MCF 10A (cell line): Measurements from ENCODE around the gene SORBS1. TPM values are rescaled to one million over a fixed set of nuclear protein-coding genes. Genes with fewer than 3 reads are reported as not detected.

Experiments
- BruUV-seq: library from RNA; stranded (reverse); fragments of 400-500 nt; replicated peaks from 2 replicates; lab custom pipeline; 2021; lab: Mats Ljungman, UMichigan
- CTCF ChIA-PET: fragments of 300-600 bp; sonication (Branson Sonifier 250); formaldehyde crosslinking; extraction: SDS; loops from one replicate; lab custom pipeline; 2021; ENCODE audit warnings: antibody characterized with exemption, inconsistent platforms; lab: Yijun Ruan, JAX
- POLR2A ChIA-PET: fragments of 300-600, 350-650 bp; sonication (Branson Sonifier 250); formaldehyde crosslinking; extraction: SDS; loops from one replicate; lab custom pipeline; 2020; ENCODE audit warnings: antibody characterized with exemption, inconsistent platforms; lab: Yijun Ruan, JAX
- DNase-seq: peaks from one replicate; pipeline ENCODE4 v3.0.0-alpha.2; 2018; ENCODE audit not compliant: unreplicated experiment
- H3K27ac Mint-ChIP-seq: one replicate; pipeline ENCODE4 v1.8.0; 2022; ENCODE audit warnings: mild to moderate bottlenecking, low read depth, mixed read lengths; ENCODE audit not compliant: unreplicated experiment
- H3K27me3 Mint-ChIP-seq: one replicate; pipeline ENCODE4 v1.8.0; 2022; ENCODE audit warnings: mixed read lengths; ENCODE audit not compliant: insufficient read depth, unreplicated experiment
- H3K36me3 Mint-ChIP-seq: one replicate; pipeline ENCODE4 v1.8.0; 2022; ENCODE audit warnings: mild to moderate bottlenecking, moderate library complexity, mixed read lengths; ENCODE audit not compliant: insufficient read depth, unreplicated experiment
- H3K4me1 Mint-ChIP-seq: one replicate; pipeline ENCODE4 v1.8.0; 2022; ENCODE audit warnings: mixed read lengths; ENCODE audit not compliant: insufficient read depth, unreplicated experiment
- H3K4me3 Mint-ChIP-seq: one replicate; pipeline ENCODE4 v1.8.0; 2022; ENCODE audit warnings: mild to moderate bottlenecking, moderate library complexity, mixed read lengths; ENCODE audit not compliant: unreplicated experiment
- H3K9me3 Mint-ChIP-seq: one replicate; pipeline ENCODE4 v1.8.0; 2022; ENCODE audit warnings: mixed read lengths; ENCODE audit not compliant: unreplicated experiment
- CTCF ChIP-seq: fragments of 200-600 bp; IDR thresholded peaks from one replicate; pipeline ENCODE4 v1.8.0; 2022; ENCODE audit warnings: antibody characterized with exemption, mild to moderate bottlenecking; ENCODE audit not compliant: unreplicated experiment
- intact Hi-C: fragments of 100-400 bp; cut with micrococcal nuclease; formaldehyde crosslinking; loops from 2 replicates; pipeline ENCODE4 v1.14.1; 2022
- total RNA-seq: library from RNA; stranded (reverse); gene quantifications from 2 replicates; pipeline ENCODE4 v1.2.3, GENCODE V29; 2022

The SORBS1 gene
- total RNA-seq, 1 experiment from 2014 or later: 1.0 TPM

- Mint-ChIP-seq H3K4me1 (peaks cover 13% of the 10 kb centered on the region), H3K9me3 (no peaks in the 10 kb centered on the region), H3K27ac (no peak overlapping the region), H3K36me3 (no peaks in the 10 kb centered on the region), H3K4me3 (no peak overlapping the region), H3K27me3 (no peaks in the 10 kb centered on the region)
- ChIA-PET CTCF (interaction anchor here (0.6 to 1.0 kb wide), 4 partner anchors 17 to 125 kb away, joined by 3 to 6 read pairs (median 3); no protein-coding TSS in a partner anchor), POLR2A (interaction anchor here (0.6 to 1.1 kb wide), 4 partner anchors 23 to 63 kb away, joined by 3 to 7 read pairs (median 4); no protein-coding TSS in a partner anchor)
- TF ChIP-seq CTCF: no peak
- peak; percentile 76 for DNase-seq
- intact Hi-C loops: loop anchor here (1.0 kb wide), 1 partner anchor 47 kb away; the partner anchor contains the start of gene SORBS1
- BruUV-seq: no TSS peak
Measured at GRCh38 chr10:95513941-95514392, 47.2 kb downstream of the SORBS1 start.

- DNase-seq: no peak
- ChIA-PET CTCF (interaction anchor here (0.6 to 2.3 kb wide), 4 partner anchors 81 to 938 kb away, joined by 3 to 8 read pairs (median 4); no protein-coding TSS in a partner anchor), POLR2A (interaction anchor here (0.6 to 1.1 kb wide), 2 partner anchors 22 to 39 kb away, joined by 4 to 7 read pairs; no protein-coding TSS in a partner anchor)
- Mint-ChIP-seq H3K4me3 (no peak overlapping the region), H3K9me3 (no peaks in the 10 kb centered on the region), H3K27ac (no peak overlapping the region), H3K36me3 (no peaks in the 10 kb centered on the region), H3K27me3 (no peaks in the 10 kb centered on the region), H3K4me1 (peaks cover 13% of the 10 kb centered on the region)
- no peak for TF ChIP-seq CTCF
- intact Hi-C loops: no loop called here
- BruUV-seq: no TSS peak
Measured at GRCh38 chr10:95513008-95513589, 48.1 kb downstream of the SORBS1 start.

- intact Hi-C loops: no loop called here
- H3K27me3 Mint-ChIP-seq: no peaks in the 10 kb centered on the region
- no peak overlapping the region for H3K4me3 Mint-ChIP-seq
- ChIA-PET CTCF (interaction anchor here (0.6 to 2.3 kb wide), 7 partner anchors 30 to 1191 kb away, joined by 3 to 8 read pairs (median 3); no protein-coding TSS in a partner anchor), POLR2A (no interaction called here)
- no peak for TF ChIP-seq CTCF
- H3K36me3 Mint-ChIP-seq: no peaks in the 10 kb centered on the region
- no peaks in the 10 kb centered on the region for H3K9me3 Mint-ChIP-seq
- H3K27ac Mint-ChIP-seq: no peak overlapping the region
- no TSS peak for BruUV-seq
- no peak for DNase-seq
- peaks cover 7% of the 10 kb centered on the region for H3K4me1 Mint-ChIP-seq
Measured at GRCh38 chr10:95511314-95511713, 49.9 kb downstream of the SORBS1 start.

GRCh38 chr10:95509251-95509650, 51.9 kb downstream of the SORBS1 start:
- Mint-ChIP-seq H3K9me3 (no peaks in the 10 kb centered on the region), H3K27me3 (no peaks in the 10 kb centered on the region), H3K4me1 (peaks cover 7% of the 10 kb centered on the region), H3K27ac (no peak overlapping the region), H3K36me3 (no peaks in the 10 kb centered on the region), H3K4me3 (no peak overlapping the region)
- no peak for DNase-seq
- CTCF ChIA-PET: interaction anchor here (0.7 to 1.3 kb wide), 2 partner anchors 31 to 64 kb away, joined by 3 to 4 read pairs; no protein-coding TSS in a partner anchor
- TF ChIP-seq CTCF: no peak
- POLR2A ChIA-PET: interaction anchor here (0.7 kb wide), 1 partner anchor 77 kb away, joined by 4 read pairs; no protein-coding TSS in a partner anchor
- BruUV-seq: no TSS peak
- intact Hi-C loops: no loop called here
